ENCODE measurements around the gene AOPEP. TPM values are rescaled to one million over a fixed set of nuclear protein-coding genes. Genes with fewer than 3 reads are reported as not detected.

The AOPEP gene
- total and polyA plus RNA-seq, 2 of the 13 experiments (the other 11 are each of a cell fraction or from before 2014, with no cell fraction given): 22.2 to 41.6 TPM

GRCh38 chr9:94771096-94771495 is 44.6 kb downstream of the AOPEP start:
- POLR2A ChIA-PET: no interaction called here
- intact Hi-C loops (cut with micrococcal nuclease; ENCODE audit: unreplicated experiment) (no loop called here), in situ Hi-C loops (cut with HindIII; ENCODE audit: extremely low pct_ligation_motif_present, low pct_unique_long_range_greater_than_20kb) (no loop called here)
- no peaks in the 10 kb centered on the region for H3K79me2 ChIP-seq (ENCODE audit: insufficient read depth, low read length)
- DNase-seq (ENCODE audit: low spot score) (no peak), FAIRE-seq (no peak), ATAC-seq (no peak)
- no peak overlapping the region for H3K4me3 ChIP-seq (replicated peaks in 1 of 3; ENCODE audit: insufficient read depth in 1 of 3, low read depth in 2 of 3, low read length in 3 of 3)
- 98% methylated on average over 3 of the region's 3 CpGs for WGBS (ENCODE audit: low lambda C conversion rate)
- peaks cover 0 to 4% of the 10 kb centered on the region in 2 experiments; a peak in 2 of 5 replicates for H3K36me3 ChIP-seq (replicated peaks in 1 of 2; ENCODE audit: control insufficient read depth in 1 of 2, insufficient read depth in 2 of 2, low read length in 2 of 2)
- no peaks in the 10 kb centered on the region for H3K27me3 ChIP-seq (ENCODE audit: control insufficient read depth in 1 of 2, insufficient read depth in 2 of 2, low read length in 2 of 2)
- CTCF ChIA-PET (ENCODE audit: low intra/inter-chr PET ratio, low total read pairs): no interaction called here
- no TSS peak for BruUV-seq (replicated peaks)
- H2AFZ ChIP-seq (ENCODE audit: low read length): no peak overlapping the region
- H3K9me3 ChIP-seq (ENCODE audit: low read length): no peaks in the 10 kb centered on the region
- H3K9ac ChIP-seq (ENCODE audit: insufficient read depth, low read depth, low read length): no peak overlapping the region
- no peaks in the 10 kb centered on the region for H4K20me1 ChIP-seq (ENCODE audit: insufficient read depth, low read length)
- H3K27ac ChIP-seq (ENCODE audit: extremely low read length, insufficient read depth, low read length): no peak overlapping the region
- no peak overlapping the region for H3K4me2 ChIP-seq (ENCODE audit: low read depth, low read length)
- H3K4me1 ChIP-seq (ENCODE audit: insufficient read depth, low read length): peaks cover 4% of the 10 kb centered on the region; the same call in 1 of the 2 replicates
- TF ChIP-seq ZFP1 (CRISPR knock-in tag; IDR thresholded peaks at IDR 0.05) (no peak), ZBTB49 (CRISPR knock-in tag; IDR thresholded peaks at IDR 0.05; ENCODE audit: borderline replicate concordance) (no peak), BHLHE40 (IDR thresholded peaks at IDR 0.05; ENCODE audit: low read length) (no peak), RARG (CRISPR knock-in tag; IDR thresholded peaks at IDR 0.05; ENCODE audit: low read depth) (no peak), ZEB1 (IDR thresholded peaks at IDR 0.05; ENCODE audit: insufficient replicate concordance, low read depth) (no peak), ZNF788 (CRISPR knock-in tag; IDR thresholded peaks at IDR 0.05; ENCODE audit: borderline replicate concordance) (no peak), HOXA9 (CRISPR knock-in tag; IDR thresholded peaks at IDR 0.05; ENCODE audit: borderline replicate concordance) (no peak), SP1 (IDR thresholded peaks at IDR 0.05) (no peak), SP1 (CRISPR knock-in tag; IDR thresholded peaks at IDR 0.05) (no peak), MXI1 (IDR thresholded peaks at IDR 0.05; ENCODE audit: borderline replicate concordance, low read depth, low read length) (no peak), THAP9 (CRISPR knock-in tag; IDR thresholded peaks at IDR 0.05; ENCODE audit: borderline replicate concordance) (no peak)
